Esophagus muscularis mucosa (tissue), 4 donors: ENCODE data around the gene TXNRD2. TPM values are rescaled to one million over a fixed set of nuclear protein-coding genes. Genes with fewer than 3 reads are reported as not detected.

ENCODE experiments used
- DNase-seq: peaks from one replicate; pipeline ENCODE4 v3.0.0-alpha.2; 2017; ENCODE audit errors: extremely low spot score
- H3K27ac ChIP-seq, 4 donors: fragments of 200-600 bp; sonication (generic); replicated peaks in 1 of 4; 1 replicate in 3 of 4; 2 replicates in 1 of 4; pipeline ENCODE4 v1.5.1; 2016 to 2019; ENCODE audit warnings: mild to moderate bottlenecking in 1 of 4
- H3K27me3 ChIP-seq, 4 donors: fragments of 200-600 bp; sonication (generic); one replicate each; pipeline versions ENCODE4 v1.5.1 to v1.6.0; 2016 to 2019
- H3K36me3 ChIP-seq, 4 donors: fragments of 200-600 bp; sonication (generic); one replicate each; pipeline ENCODE4 v1.5.1; 2016 to 2019
- H3K4me1 ChIP-seq, 4 donors: fragments of 200-600 bp; sonication (generic); one replicate each; pipeline ENCODE4 v1.5.1; 2016 to 2019
- H3K4me3 ChIP-seq, 4 donors: fragments of 200-600 bp; sonication (generic); 1 replicate in 2 of 4; 2 replicates in 2 of 4; pipeline ENCODE4 v1.5.1; 2016 to 2019; ENCODE audit warnings: mild to moderate bottlenecking in 4 of 4, moderate library complexity in 1 of 4
- H3K9me3 ChIP-seq, 4 donors: fragments of 200-600 bp; sonication (generic); 1 replicate in 3 of 4; 2 replicates in 1 of 4; pipeline ENCODE4 v1.5.1; 2016 to 2019
- CTCF ChIP-seq, 3 experiments: fragments of 200-600 bp in 2 of 3; fragments of 450-650 bp in 1 of 3; sonication (generic) in 2 of 3; IDR thresholded peaks; one replicate each; pipeline ENCODE4 v1.5.1; 2017 to 2019; ENCODE audit warnings: antibody characterized with exemption in 3 of 3, mild to moderate bottlenecking in 2 of 3, moderate library complexity in 1 of 3
- EP300 ChIP-seq: sonication (generic); formaldehyde crosslinking; IDR thresholded peaks from one replicate; pipeline ENCODE4 v1.6.1; 2017; ENCODE audit warnings: antibody characterized with exemption
- POLR2A ChIP-seq: fragments of 450-650 bp; IDR thresholded peaks from one replicate; pipeline ENCODE4 v1.6.1; 2017; ENCODE audit warnings: antibody characterized with exemption, moderate library complexity, mild to moderate bottlenecking, low read depth
- POLR2AphosphoS5 ChIP-seq, 2 donors: sonication (generic); formaldehyde crosslinking; IDR thresholded peaks; one replicate each; pipeline ENCODE4 v1.6.1; 2017; ENCODE audit warnings: antibody characterized with exemption in 2 of 2
- WGBS: methylation state at CpG from one replicate; pipeline ENCODE4 v1.1.5; 2018; 5-methylcytosine and 5-hydroxymethylcytosine counted together
- intact Hi-C: fragments of 100-400 bp; cut with DNase I; formaldehyde crosslinking; loops from one replicate; pipeline ENCODE4 v1.15.1; 2023
- total RNA-seq, 4 donors: library from RNA; depleted of rRNA; stranded (reverse); fragments of >200 nt; gene quantifications; one replicate each; pipeline versions ENCODE4 v1.1.0 to v1.2.1, GENCODE V29; 2016

The TXNRD2 gene
- total RNA-seq, 4 donors from 2014 or later: 12.9 to 27.2 (median 23.9) TPM

GRCh38 chr22:19989725-19990067, 48.1 kb upstream of the TXNRD2 start:
- peaks cover 49 to 68% (median 65%) of the 10 kb centered on the region in 4 donors for H3K4me1 ChIP-seq
- no peaks in the 10 kb centered on the region for H3K27me3 ChIP-seq
- H3K27ac ChIP-seq: peak overlapping the region in 2 of 4 donors; percentile 55 to 81
- H3K9me3 ChIP-seq: no peaks in the 10 kb centered on the region
- 100% methylated on average over 1 of the region's 3 CpGs for WGBS
- no peak for DNase-seq
- TF ChIP-seq POLR2A (no peak), POLR2AphosphoS5 (IDR thresholded peaks at IDR 0.05) (no peak), EP300 (no peak), CTCF (IDR thresholded peaks at IDR 0.05) (no peak)
- no peak overlapping the region for H3K4me3 ChIP-seq
- H3K36me3 ChIP-seq: no peaks in the 10 kb centered on the region
- intact Hi-C loops: no loop called here

GRCh38 chr22:19988965-19989724, 47.5 kb upstream of the TXNRD2 start:
- Histone ChIP-seq H3K4me3 (no peak overlapping the region), H3K4me1 (peaks cover 55 to 73% (median 70%) of the 10 kb centered on the region in 4 donors), H3K27me3 (no peaks in the 10 kb centered on the region), H3K9me3 (no peaks in the 10 kb centered on the region), H3K36me3 (no peaks in the 10 kb centered on the region), H3K27ac (peak overlapping the region in 1 of 4 donors; percentile 55)
- intact Hi-C loops: no loop called here
- whole genome bisulfite sequencing: 78% methylated on average over 7 of the region's 18 CpGs
- no peak for TF ChIP-seq POLR2A
- TF ChIP-seq CTCF (IDR thresholded peaks at IDR 0.05): no peak
- TF ChIP-seq EP300: no peak
- no peak for TF ChIP-seq POLR2AphosphoS5 (IDR thresholded peaks at IDR 0.05)
- no peak for DNase-seq

GRCh38 chr22:19988331-19988808, 46.8 kb upstream of the TXNRD2 start:
- intact Hi-C loops: no loop called here
- H3K4me1 ChIP-seq: peaks cover 61 to 73% (median 71%) of the 10 kb centered on the region in 4 donors
- H3K4me3 ChIP-seq: no peak overlapping the region
- H3K27ac ChIP-seq: peak overlapping the region in 3 of 4 donors; percentile 6 to 19 (median 18)
- TF ChIP-seq EP300 (no peak), POLR2A (no peak), POLR2AphosphoS5 (IDR thresholded peaks at IDR 0.05) (no peak), CTCF (IDR thresholded peaks at IDR 0.05) (no peak)
- WGBS: 92% methylated on average over 8 of the region's 9 CpGs
- no peaks in the 10 kb centered on the region for H3K36me3 ChIP-seq
- no peaks in the 10 kb centered on the region for H3K27me3 ChIP-seq
- no peak for DNase-seq
- no peaks in the 10 kb centered on the region for H3K9me3 ChIP-seq

GRCh38 chr22:19987394-19988306, 46.0 kb upstream of the TXNRD2 start:
- Histone ChIP-seq H3K4me3 (peak overlapping the region; percentile 69 to 85 (median 77)), H3K9me3 (no peaks in the 10 kb centered on the region), H3K36me3 (no peaks in the 10 kb centered on the region), H3K27me3 (no peaks in the 10 kb centered on the region), H3K4me1 (peaks cover 61 to 73% (median 69%) of the 10 kb centered on the region in 4 donors), H3K27ac (peak overlapping the region; percentile 90 to 92 (median 92))
- intact Hi-C loops: no loop called here
- DNase-seq: no peak
- TF ChIP-seq POLR2AphosphoS5 (IDR thresholded peaks at IDR 0.05) (no peak), EP300 (no peak), CTCF (IDR thresholded peaks at IDR 0.05) (no peak)
- WGBS: 66% methylated on average over 15 of the region's 24 CpGs
